Lung (tissue), 12 donors: Measurements from ENCODE around the gene LRRC8D. TPM values are rescaled to one million over a fixed set of nuclear protein-coding genes. Genes with fewer than 3 reads are reported as not detected.

Experiments used
- ATAC-seq: fragments of 200-7000 bp; cut with Tn5 transposase; one replicate; pipeline ENCODE4 v1.9.1; 2020; ENCODE audit warnings: moderate number of reproducible peaks; ENCODE audit not compliant: insufficient read depth, low FRiP score
- DNase-seq, 3 donors: peaks; one replicate each; pipeline ENCODE4 v3.0.0-alpha.2; 2013 to 2017
- H3K27ac ChIP-seq, 2 donors: one replicate each; pipeline ENCODE4 v1.5.1; 2013; ENCODE audit warnings: mild to moderate bottlenecking in 2 of 2, moderate library complexity in 2 of 2, control low read depth in 1 of 2, inconsistent platforms in 1 of 2, low read depth in 1 of 2, low read length in 1 of 2
- H3K27me3 ChIP-seq, 3 donors: one replicate each; pipeline ENCODE4 v1.5.1; 2013; ENCODE audit warnings: low read length in 2 of 3; ENCODE audit not compliant: control insufficient read depth in 3 of 3, insufficient read depth in 3 of 3
- H3K36me3 ChIP-seq, 4 donors: one replicate each; pipeline ENCODE4 v1.5.1; 2013; ENCODE audit warnings: low read length in 4 of 4, mild to moderate bottlenecking in 1 of 4, moderate library complexity in 1 of 4; ENCODE audit not compliant: control insufficient read depth in 4 of 4, insufficient read depth in 4 of 4
- H3K4me1 ChIP-seq, 5 donors: one replicate each; pipeline ENCODE4 v1.5.1; 2013; ENCODE audit warnings: low read length in 5 of 5, mild to moderate bottlenecking in 2 of 5, moderate library complexity in 1 of 5; ENCODE audit not compliant: control insufficient read depth in 5 of 5, insufficient read depth in 5 of 5
- H3K4me3 ChIP-seq: one replicate; pipeline ENCODE4 v1.5.1; 2013; ENCODE audit warnings: mild to moderate bottlenecking, control low read depth, moderate library complexity
- H3K9ac ChIP-seq, 2 donors: one replicate each; pipeline ENCODE4 v1.5.1; 2013; ENCODE audit warnings: low read length in 2 of 2, control low read depth in 1 of 2; ENCODE audit not compliant: insufficient read depth in 1 of 2
- H3K9me3 ChIP-seq, 4 donors: one replicate each; pipeline ENCODE4 v1.5.1; 2013; ENCODE audit warnings: low read length in 3 of 4, mild to moderate bottlenecking in 1 of 4, moderate library complexity in 1 of 4; ENCODE audit not compliant: control insufficient read depth in 4 of 4, insufficient read depth in 3 of 4
- CTCF ChIP-seq: IDR thresholded peaks from 2 replicates; pipeline ENCODE4 v1.5.1; 2012; ENCODE audit warnings: mild to moderate bottlenecking; ENCODE audit errors: control extremely low read depth, extremely low read depth
- polyA plus RNA-seq, 2 donors: library from polyadenylated mRNA; stranded (reverse); fragments of 200-250 nt; gene quantifications; one replicate each; pipeline ENCODE4 v1.2.1, GENCODE V29; 2013
- total RNA-seq, 2 donors: library from RNA; depleted of rRNA in 1 of 2; stranded (reverse); fragments of >200 nt in 1 of 2; gene quantifications; one replicate each; pipeline ENCODE4 v1.2.1, GENCODE V29; 2014 to 2021
- donor health status: control.
- donor health status: control.
- donor health status: Bipolar disorder and iron deficiency.
- donor health status: healthy.
- donor health status: DM: yes; HTN: yes; CAD: no.

Gene LRRC8D
- total and polyA plus RNA-seq, 4 donors, result 5.1 to 24.2 (median 11.3) TPM

GRCh38 chr1:89986020-89986419 is 165.2 kb downstream of the LRRC8D start:
- Histone ChIP-seq H3K4me1 (no peaks in the 10 kb centered on the region), H3K9ac (no peak overlapping the region), H3K36me3 (no peaks in the 10 kb centered on the region), H3K4me3 (no peak overlapping the region), H3K27ac (no peak overlapping the region), H3K27me3 (no peaks in the 10 kb centered on the region), H3K9me3 (no peaks in the 10 kb centered on the region)
- no peak for TF ChIP-seq CTCF
- ATAC-seq, result no peak
- peak in 2 of 3 donors; percentile 20 to 38 for DNase-seq

Other genes starting within 250 kb of the LRRC8D start
- gene LRRC8C, start 187.9 kb upstream of the LRRC8D start, total RNA-seq, result 10 to 100 TPM in 1 of 2 donors, 1 to 10 TPM in 1; 8.9 to 11.7 TPM
- 1 to 10 TPM; 3.3 to 5.0 TPM for gene LRRC8C, start 187.9 kb upstream of the LRRC8D start, polyA plus RNA-seq
- 10 to 100 TPM; 18.3 to 47.1 TPM for gene ZNF326, start 174.1 kb downstream of the LRRC8D start, total RNA-seq
- 1 to 10 TPM; 7.2 to 9.3 TPM for gene ZNF326, start 174.1 kb downstream of the LRRC8D start, polyA plus RNA-seq